Osteoblast (primary cell): ENCODE results near the gene TMEM185B. TPM values are rescaled to one million over a fixed set of nuclear protein-coding genes. Genes with fewer than 3 reads are reported as not detected.

Experiments used
- DNase-seq: peaks from one replicate; pipeline ENCODE4 v3.0.0; 2011; ENCODE audit warnings: low spot score, mixed read lengths; ENCODE audit not compliant: insufficient read length; ENCODE audit errors: missing footprints
- H2AFZ ChIP-seq: 2 replicates; pipeline ENCODE4 v1.6.0; 2011; ENCODE audit warnings: mild to moderate bottlenecking, low read length
- H3K27ac ChIP-seq: 2 replicates; pipeline ENCODE4 v1.5.1; 2011; ENCODE audit warnings: mild to moderate bottlenecking, low read depth, low read length, moderate library complexity
- H3K27me3 ChIP-seq: 2 replicates; pipeline ENCODE4 v1.6.0; 2012; ENCODE audit warnings: mild to moderate bottlenecking, control low read depth, inconsistent platforms, low read length, moderate library complexity; ENCODE audit not compliant: insufficient read depth
- H3K36me3 ChIP-seq: 2 replicates; pipeline ENCODE4 v1.5.1; 2011; ENCODE audit warnings: mild to moderate bottlenecking, low read length, control low read depth, moderate library complexity; ENCODE audit not compliant: insufficient read depth
- H3K4me1 ChIP-seq: 2 replicates; pipeline ENCODE4 v1.5.1; 2011; ENCODE audit warnings: mild to moderate bottlenecking, low read length, control low read depth, moderate library complexity; ENCODE audit not compliant: insufficient read depth
- H3K4me2 ChIP-seq: 2 replicates; pipeline ENCODE4 v1.6.0; 2011; ENCODE audit warnings: mild to moderate bottlenecking, low read length; ENCODE audit not compliant: insufficient read depth
- H3K4me3 ChIP-seq: fragments of 200-600 bp; sonication (generic); 3 replicates; pipeline ENCODE4 v1.5.1; 2012; ENCODE audit warnings: mild to moderate bottlenecking, low read length, inconsistent platforms; ENCODE audit not compliant: insufficient read depth
- H3K79me2 ChIP-seq: 2 replicates; pipeline ENCODE4 v1.6.0; 2012; ENCODE audit warnings: mild to moderate bottlenecking, low read length, control low read depth, inconsistent platforms; ENCODE audit not compliant: insufficient read depth
- H3K9me3 ChIP-seq: 2 replicates; pipeline ENCODE4 v1.5.1; 2011; ENCODE audit warnings: low read depth, low read length, control low read depth
- H4K20me1 ChIP-seq: 2 replicates; pipeline ENCODE4 v1.6.0; 2012; ENCODE audit warnings: mild to moderate bottlenecking, low read length, control low read depth; ENCODE audit not compliant: insufficient read depth
- total RNA-seq: library from RNA; depleted of rRNA; stranded (reverse); fragments of >200 nt; gene quantifications from 2 replicates; pipeline ENCODE4 v1.2.3, GENCODE V29; 2012
- TF ChIP-seq, protein P1 (sequence below): IDR thresholded peaks from 2 replicates; pipeline ENCODE4 v1.5.1; 2011; ENCODE audit warnings: mild to moderate bottlenecking, low read depth, low read length, moderate library complexity; ENCODE audit errors: extremely low read depth

Gene TMEM185B
- total RNA-seq, 1 donor: 46.7 TPM

DNA sequence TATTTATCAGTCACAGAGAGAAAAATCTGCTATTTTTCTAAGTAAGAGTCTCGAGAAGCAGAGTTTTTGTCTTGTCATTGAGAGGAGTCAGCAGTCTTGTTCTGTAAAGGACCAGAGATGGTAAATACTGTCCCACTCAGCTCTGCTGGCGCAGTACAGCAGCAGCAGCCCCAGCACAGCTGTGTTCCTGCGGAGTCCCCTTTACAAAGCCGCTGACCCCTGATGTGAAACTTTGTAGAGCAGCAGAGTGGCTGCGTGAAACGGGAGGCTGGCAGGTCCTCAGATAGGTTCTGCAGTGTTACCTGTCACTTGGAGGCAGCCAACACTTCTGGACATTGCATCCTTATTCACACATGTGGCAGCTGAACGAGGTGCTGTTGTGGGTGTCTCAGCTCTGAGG is 45.2 kb downstream of the TMEM185B start:
- H3K4me2 ChIP-seq: no peak overlapping the region
- no peak overlapping the region for H3K27ac ChIP-seq
- H3K27me3 ChIP-seq: no peaks in the 10 kb centered on the region

DNA sequence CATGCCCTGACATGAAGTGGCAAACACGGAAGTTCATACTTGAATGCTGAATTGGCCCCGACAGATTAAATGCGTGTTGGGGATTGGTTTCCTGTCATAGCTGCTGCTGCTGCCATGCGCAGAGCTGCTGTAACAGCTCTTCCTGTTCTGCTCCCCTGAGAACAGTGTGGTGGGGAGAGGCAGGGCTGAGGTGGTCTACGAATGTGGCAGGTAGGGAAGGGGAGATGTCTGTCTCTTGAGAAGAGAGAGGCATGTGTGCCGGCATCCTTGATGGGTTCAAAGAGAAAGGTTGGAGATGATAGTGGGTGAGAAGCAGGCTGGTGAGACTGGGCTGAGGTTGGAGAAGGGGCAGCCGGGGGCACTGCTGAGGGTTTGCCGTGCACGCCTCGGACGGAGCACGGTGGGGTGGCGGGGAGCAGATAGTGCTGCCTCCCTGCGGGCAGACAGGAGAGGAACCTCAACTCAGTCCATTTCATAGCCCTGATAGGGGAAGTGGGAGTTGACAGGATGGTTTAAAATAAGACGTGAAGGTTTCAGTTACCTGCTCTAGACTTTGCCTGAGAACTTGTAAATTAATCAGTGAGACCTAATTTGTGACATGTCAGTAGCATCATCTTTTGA is 46.1 kb downstream of the TMEM185B start:
- H3K27me3 ChIP-seq: no peaks in the 10 kb centered on the region
- no peaks in the 10 kb centered on the region for H4K20me1 ChIP-seq
- peak overlapping the region; percentile 6 for H2AFZ ChIP-seq
- peak overlapping the region; percentile 13 for H3K27ac ChIP-seq
- H3K79me2 ChIP-seq: no peaks in the 10 kb centered on the region
- peaks cover 2% of the 10 kb centered on the region for H3K4me1 ChIP-seq
- TF ChIP-seq, protein P1, sequence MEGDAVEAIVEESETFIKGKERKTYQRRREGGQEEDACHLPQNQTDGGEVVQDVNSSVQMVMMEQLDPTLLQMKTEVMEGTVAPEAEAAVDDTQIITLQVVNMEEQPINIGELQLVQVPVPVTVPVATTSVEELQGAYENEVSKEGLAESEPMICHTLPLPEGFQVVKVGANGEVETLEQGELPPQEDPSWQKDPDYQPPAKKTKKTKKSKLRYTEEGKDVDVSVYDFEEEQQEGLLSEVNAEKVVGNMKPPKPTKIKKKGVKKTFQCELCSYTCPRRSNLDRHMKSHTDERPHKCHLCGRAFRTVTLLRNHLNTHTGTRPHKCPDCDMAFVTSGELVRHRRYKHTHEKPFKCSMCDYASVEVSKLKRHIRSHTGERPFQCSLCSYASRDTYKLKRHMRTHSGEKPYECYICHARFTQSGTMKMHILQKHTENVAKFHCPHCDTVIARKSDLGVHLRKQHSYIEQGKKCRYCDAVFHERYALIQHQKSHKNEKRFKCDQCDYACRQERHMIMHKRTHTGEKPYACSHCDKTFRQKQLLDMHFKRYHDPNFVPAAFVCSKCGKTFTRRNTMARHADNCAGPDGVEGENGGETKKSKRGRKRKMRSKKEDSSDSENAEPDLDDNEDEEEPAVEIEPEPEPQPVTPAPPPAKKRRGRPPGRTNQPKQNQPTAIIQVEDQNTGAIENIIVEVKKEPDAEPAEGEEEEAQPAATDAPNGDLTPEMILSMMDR: peak; percentile 19
- H3K4me2 ChIP-seq: peak overlapping the region; percentile 20
- H3K36me3 ChIP-seq: no peaks in the 10 kb centered on the region
- H3K9me3 ChIP-seq: no peaks in the 10 kb centered on the region
- peak overlapping the region; percentile 50 for H3K4me3 ChIP-seq
- DNase-seq: peak; percentile 11

More for the DNA sequence above, 45.2 kb downstream of the TMEM185B start:
- Histone ChIP-seq H3K36me3 (no peaks in the 10 kb centered on the region), H3K79me2 (no peaks in the 10 kb centered on the region), H4K20me1 (no peaks in the 10 kb centered on the region), H3K4me3 (no peak overlapping the region), H3K4me1 (peaks cover 2% of the 10 kb centered on the region), H2AFZ (no peak overlapping the region), H3K9me3 (no peaks in the 10 kb centered on the region)
- TF ChIP-seq, protein P1: no peak
- DNase-seq: peak; percentile 17

DNA sequence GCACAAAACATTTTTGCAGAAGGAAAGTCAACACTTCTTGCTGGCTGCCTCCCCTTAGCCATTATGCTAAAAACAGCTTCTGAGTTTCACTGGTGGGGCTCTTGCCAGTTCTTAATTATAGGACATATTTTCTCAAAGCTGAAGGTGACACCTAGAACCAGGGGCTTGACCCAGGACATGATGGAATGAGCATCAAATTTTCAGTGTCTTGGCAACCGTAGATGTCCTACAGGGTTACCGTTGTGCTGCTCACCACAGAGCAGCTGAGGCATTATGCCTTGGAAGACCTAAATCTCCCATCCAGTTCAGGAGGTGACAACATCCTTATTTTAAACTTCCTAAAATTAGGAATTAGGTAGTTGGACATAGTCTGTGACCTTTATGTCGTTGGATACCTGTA is 46.7 kb downstream of the TMEM185B start:
- no peak overlapping the region for H2AFZ ChIP-seq
- no peaks in the 10 kb centered on the region for H3K9me3 ChIP-seq
- no peaks in the 10 kb centered on the region for H4K20me1 ChIP-seq
- no peak for DNase-seq
- H3K27ac ChIP-seq: peak overlapping the region; percentile 13
- no peak overlapping the region for H3K4me3 ChIP-seq
- H3K27me3 ChIP-seq: no peaks in the 10 kb centered on the region
- TF ChIP-seq, protein P1: no peak
- H3K79me2 ChIP-seq: no peaks in the 10 kb centered on the region
- peak overlapping the region; percentile 20 for H3K4me2 ChIP-seq
- H3K36me3 ChIP-seq: no peaks in the 10 kb centered on the region
- peaks cover 2% of the 10 kb centered on the region for H3K4me1 ChIP-seq

DNA sequence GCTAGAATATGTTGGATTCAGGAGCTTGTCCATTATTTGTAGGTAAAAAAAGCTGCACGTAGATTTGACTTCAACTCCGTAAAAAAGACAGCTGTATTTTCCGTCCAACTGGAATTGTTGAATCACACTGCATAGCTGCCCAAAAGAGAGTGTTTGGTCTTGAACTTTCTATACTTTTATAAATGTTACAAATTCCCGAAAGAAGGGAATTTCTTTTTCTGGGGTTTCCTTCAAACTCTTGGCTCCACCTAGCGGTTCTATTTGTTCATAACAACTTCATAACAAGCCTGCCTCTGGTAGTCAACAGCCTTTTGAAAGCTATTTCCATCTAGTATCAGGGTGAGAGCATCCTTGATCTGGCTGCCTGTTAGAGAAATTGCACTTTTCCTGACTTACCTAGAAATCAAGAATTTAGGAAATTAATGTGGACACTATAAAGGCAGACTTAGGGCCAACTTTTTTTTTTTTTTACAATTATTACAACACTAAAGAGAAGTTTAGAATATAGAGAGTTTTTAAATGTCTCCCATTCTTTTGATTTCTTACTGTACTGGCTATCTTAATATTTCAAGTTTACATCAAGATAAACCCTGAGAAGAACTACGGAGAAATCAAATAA is 48.1 kb downstream of the TMEM185B start:
- Histone ChIP-seq H3K79me2 (no peaks in the 10 kb centered on the region), H3K36me3 (no peaks in the 10 kb centered on the region), H3K27me3 (no peaks in the 10 kb centered on the region), H3K27ac (no peak overlapping the region), H4K20me1 (no peaks in the 10 kb centered on the region), H3K4me1 (peaks cover 2% of the 10 kb centered on the region), H3K4me3 (no peak overlapping the region), H2AFZ (peak overlapping the region; percentile 26), H3K9me3 (no peaks in the 10 kb centered on the region), H3K4me2 (peak overlapping the region; percentile 35)
- peak; percentile 89 for DNase-seq
- TF ChIP-seq, protein P1: peak; percentile 73
